Hepatocyte (in vitro differentiated cells): ENCODE results near the gene ZMAT5. TPM values are rescaled to one million over a fixed set of nuclear protein-coding genes. Genes with fewer than 3 reads are reported as not detected.

Source experiments
- DNase-seq: peaks from one replicate; pipeline ENCODE4 v3.0.0-alpha.2; 2016; ENCODE audit warnings: low spot score
- H2AFZ ChIP-seq: fragments of 200-600 bp; sonication (generic); 2 replicates; pipeline ENCODE4 v1.6.0; 2016; ENCODE audit warnings: antibody characterized with exemption, mild to moderate bottlenecking
- H3K27ac ChIP-seq: fragments of 200-600 bp; sonication (generic); 2 replicates; pipeline ENCODE4 v1.5.1; 2016; ENCODE audit warnings: mild to moderate bottlenecking
- H3K27me3 ChIP-seq: fragments of 200-600 bp; sonication (generic); 2 replicates; pipeline ENCODE4 v1.6.1; 2016
- H3K36me3 ChIP-seq: fragments of 200-600 bp; sonication (generic); replicated peaks from 2 replicates; pipeline ENCODE4 v1.5.1; 2016; ENCODE audit warnings: low read depth; ENCODE audit not compliant: insufficient read depth
- H3K4me1 ChIP-seq: fragments of 200-600 bp; sonication (generic); 2 replicates; pipeline ENCODE4 v1.5.1; 2016; ENCODE audit warnings: mild to moderate bottlenecking, moderate library complexity; ENCODE audit not compliant: insufficient read depth
- H3K4me2 ChIP-seq: fragments of 200-600 bp; sonication (generic); 2 replicates; pipeline ENCODE4 v1.6.0; 2016
- H3K4me3 ChIP-seq: fragments of 200-600 bp; sonication (generic); 2 replicates; pipeline ENCODE4 v1.5.1; 2016; ENCODE audit warnings: mild to moderate bottlenecking
- H3K79me2 ChIP-seq: fragments of 200-600 bp; sonication (generic); 2 replicates; pipeline ENCODE4 v1.6.0; 2017; ENCODE audit warnings: mild to moderate bottlenecking
- H3K9me2 ChIP-seq: fragments of 200-600 bp; sonication (generic); replicated peaks from 2 replicates; pipeline ENCODE4 v1.6.0; 2017; ENCODE audit warnings: mild to moderate bottlenecking; ENCODE audit not compliant: insufficient read depth
- H3K9me3 ChIP-seq: fragments of 200-600 bp; sonication (generic); 2 replicates; pipeline ENCODE4 v1.5.1; 2016; ENCODE audit warnings: low read depth, mild to moderate bottlenecking
- H4K20me1 ChIP-seq: fragments of 200-600 bp; sonication (generic); 2 replicates; pipeline ENCODE4 v1.6.0; 2016; ENCODE audit warnings: mild to moderate bottlenecking; ENCODE audit not compliant: insufficient read depth, poor library complexity, severe bottlenecking
- EZH2 ChIP-seq: fragments of 200-600 bp; sonication (generic); IDR thresholded peaks from 2 replicates; pipeline ENCODE4 v1.6.1; 2016; ENCODE audit warnings: antibody characterized with exemption, mild to moderate bottlenecking, borderline replicate concordance
- EZH2phosphoT487 ChIP-seq: fragments of 200-600 bp; sonication (generic); IDR thresholded peaks from one replicate; pipeline ENCODE4 v1.6.1; 2018; ENCODE audit warnings: antibody characterized with exemption, mild to moderate bottlenecking, low read depth, moderate library complexity; ENCODE audit not compliant: unreplicated experiment, severe bottlenecking
- WGBS: methylation state at CpG from one replicate; pipeline ENCODE4 v1.1.6; 2016; ENCODE audit warnings: low lambda C conversion rate; ENCODE audit errors: missing lambda C conversion rate; 5-methylcytosine and 5-hydroxymethylcytosine counted together
- polyA plus RNA-seq: library from polyadenylated mRNA; unstranded; fragments of >200 nt; fragmentation: Nextera tagmentation; extraction: Ambion mirVana; gene quantifications from 2 replicates; pipeline ENCODE4 v1.2.1, GENCODE V29; 2016
- total RNA-seq: library from RNA; depleted of rRNA; stranded (reverse); fragments of >200 nt; gene quantifications from 2 replicates; pipeline ENCODE4 v1.2.3, GENCODE V29; 2014
- TF ChIP-seq, protein P1 (sequence below): fragments of 200-600 bp; sonication (generic); IDR thresholded peaks from 2 replicates; pipeline ENCODE4 v1.5.1; 2016; ENCODE audit warnings: antibody characterized with exemption, mild to moderate bottlenecking; ENCODE audit not compliant: poor library complexity

Gene ZMAT5
- total and polyA plus RNA-seq, 2 experiments from 2014 or later: 18.2 to 38.5 TPM

GRCh38 chr22:29710922-29711593 is 55.7 kb downstream of the ZMAT5 start:
- no peak for DNase-seq
- TF ChIP-seq EZH2phosphoT487 (no peak), EZH2 (no peak)
- TF ChIP-seq, protein P1, sequence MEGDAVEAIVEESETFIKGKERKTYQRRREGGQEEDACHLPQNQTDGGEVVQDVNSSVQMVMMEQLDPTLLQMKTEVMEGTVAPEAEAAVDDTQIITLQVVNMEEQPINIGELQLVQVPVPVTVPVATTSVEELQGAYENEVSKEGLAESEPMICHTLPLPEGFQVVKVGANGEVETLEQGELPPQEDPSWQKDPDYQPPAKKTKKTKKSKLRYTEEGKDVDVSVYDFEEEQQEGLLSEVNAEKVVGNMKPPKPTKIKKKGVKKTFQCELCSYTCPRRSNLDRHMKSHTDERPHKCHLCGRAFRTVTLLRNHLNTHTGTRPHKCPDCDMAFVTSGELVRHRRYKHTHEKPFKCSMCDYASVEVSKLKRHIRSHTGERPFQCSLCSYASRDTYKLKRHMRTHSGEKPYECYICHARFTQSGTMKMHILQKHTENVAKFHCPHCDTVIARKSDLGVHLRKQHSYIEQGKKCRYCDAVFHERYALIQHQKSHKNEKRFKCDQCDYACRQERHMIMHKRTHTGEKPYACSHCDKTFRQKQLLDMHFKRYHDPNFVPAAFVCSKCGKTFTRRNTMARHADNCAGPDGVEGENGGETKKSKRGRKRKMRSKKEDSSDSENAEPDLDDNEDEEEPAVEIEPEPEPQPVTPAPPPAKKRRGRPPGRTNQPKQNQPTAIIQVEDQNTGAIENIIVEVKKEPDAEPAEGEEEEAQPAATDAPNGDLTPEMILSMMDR: no peak
- H2AFZ ChIP-seq: no peak overlapping the region
- peaks cover 4% of the 10 kb centered on the region for H3K27me3 ChIP-seq
- H3K79me2 ChIP-seq: no peaks in the 10 kb centered on the region
- no peaks in the 10 kb centered on the region for H3K36me3 ChIP-seq
- WGBS: 91% methylated on average over 18 of the region's 18 CpGs
- H3K4me1 ChIP-seq: no peaks in the 10 kb centered on the region
- no peak overlapping the region for H3K4me3 ChIP-seq
- no peaks in the 10 kb centered on the region for H3K9me3 ChIP-seq
- no peaks in the 10 kb centered on the region for H4K20me1 ChIP-seq
- H3K9me2 ChIP-seq: no peaks in the 10 kb centered on the region
- no peak overlapping the region for H3K27ac ChIP-seq
- no peak overlapping the region for H3K4me2 ChIP-seq

DNA sequence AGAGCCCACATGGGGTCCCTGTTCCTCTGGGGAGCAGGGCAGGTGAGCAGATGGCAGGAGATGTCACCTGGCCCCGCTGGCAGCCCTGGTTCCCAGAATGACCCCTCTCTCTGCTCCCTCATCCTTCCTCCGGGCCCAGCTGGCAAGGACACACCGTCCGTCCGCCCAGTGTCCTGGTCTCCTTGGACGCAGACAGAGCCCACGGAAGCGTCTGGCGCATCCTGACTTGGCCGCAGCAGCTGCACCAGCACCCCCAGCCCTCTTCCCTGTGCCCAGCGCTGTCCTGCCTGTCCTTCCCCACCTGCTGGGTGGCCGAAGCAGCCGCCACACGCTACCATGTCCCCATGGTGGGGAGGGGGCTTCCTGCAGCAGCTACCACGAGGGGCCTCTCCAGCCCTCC is 56.6 kb downstream of the ZMAT5 start:
- no peak overlapping the region for H2AFZ ChIP-seq
- no peak overlapping the region for H3K27ac ChIP-seq
- no peaks in the 10 kb centered on the region for H3K9me3 ChIP-seq
- no peaks in the 10 kb centered on the region for H4K20me1 ChIP-seq
- no peaks in the 10 kb centered on the region for H3K4me1 ChIP-seq
- no peaks in the 10 kb centered on the region for H3K79me2 ChIP-seq
- H3K27me3 ChIP-seq: peaks cover 4% of the 10 kb centered on the region
- TF ChIP-seq EZH2 (no peak), EZH2phosphoT487 (no peak)
- TF ChIP-seq, protein P1: no peak
- no peak for DNase-seq
- 78% methylated on average over 15 of the region's 15 CpGs for WGBS
- no peak overlapping the region for H3K4me3 ChIP-seq
- H3K4me2 ChIP-seq: no peak overlapping the region
- no peaks in the 10 kb centered on the region for H3K9me2 ChIP-seq
- H3K36me3 ChIP-seq: no peaks in the 10 kb centered on the region

- TF ChIP-seq EZH2 (no peak), EZH2phosphoT487 (no peak)
- TF ChIP-seq, protein P1: no peak
- no peaks in the 10 kb centered on the region for H3K36me3 ChIP-seq
- H3K4me2 ChIP-seq: no peak overlapping the region
- H3K9me3 ChIP-seq: no peaks in the 10 kb centered on the region
- H3K9me2 ChIP-seq: no peaks in the 10 kb centered on the region
- no peaks in the 10 kb centered on the region for H3K79me2 ChIP-seq
- no peak overlapping the region for H3K4me3 ChIP-seq
- H3K27ac ChIP-seq: no peak overlapping the region
- no peaks in the 10 kb centered on the region for H3K4me1 ChIP-seq
- H4K20me1 ChIP-seq: no peaks in the 10 kb centered on the region
- 96% methylated on average over 5 of the region's 5 CpGs for whole genome bisulfite sequencing
- peaks cover 18% of the 10 kb centered on the region for H3K27me3 ChIP-seq
- no peak overlapping the region for H2AFZ ChIP-seq
- no peak for DNase-seq
Measured at GRCh38 chr22:29707471-29707870, 59.3 kb downstream of the ZMAT5 start.
